AG08396 (cell line): ENCODE data around the gene LMX1B.
"Not testable (repeated sequence)": the region's sequence is repeated elsewhere in the genome, so short reads cannot be mapped to it uniquely, and the experiment has no call there.

Experiments
- DNase-seq: peaks from one replicate; pipeline ENCODE4 v3.0.0; 2012; ENCODE audit warnings: low spot score, mixed read lengths

Gene LMX1B

GRCh38 chr9:126635061-126635460 is 21.3 kb downstream of the LMX1B start:
- no peak for DNase-seq

GRCh38 chr9:126635661-126636439 is 22.1 kb downstream of the LMX1B start:
- DNase-seq = no peak

- DNase-seq = no peak
Measured at GRCh38 chr9:126636983-126637798, 23.5 kb downstream of the LMX1B start.

DNA sequence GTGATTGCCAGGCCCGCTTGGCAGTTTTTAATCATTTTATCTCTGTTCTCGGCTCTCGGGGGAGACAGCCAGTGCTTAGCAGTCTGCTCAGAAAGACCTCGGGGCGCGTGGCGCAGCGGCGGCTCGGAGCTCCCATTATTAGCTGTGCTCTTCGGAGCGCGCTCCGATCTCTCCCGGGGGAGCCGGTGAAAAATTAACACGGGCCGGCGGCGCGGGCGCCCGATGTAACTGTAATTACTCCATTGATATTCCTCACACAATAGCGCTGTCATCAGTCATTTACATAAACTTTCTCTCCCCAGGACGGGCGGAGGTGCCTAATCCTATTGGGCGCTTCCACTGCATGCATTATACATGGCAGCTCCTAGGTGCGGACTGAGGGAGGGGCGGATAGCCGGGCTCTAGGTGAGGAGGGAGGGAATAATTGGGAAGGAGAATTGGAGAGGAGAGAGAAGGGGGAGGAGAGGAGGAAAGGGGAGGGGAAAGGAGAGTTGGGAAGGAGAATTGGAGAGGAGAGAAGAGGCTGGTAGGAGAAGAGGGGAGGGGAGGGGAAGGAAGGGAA is 24.9 kb downstream of the LMX1B start:
- no peak for DNase-seq

DNA sequence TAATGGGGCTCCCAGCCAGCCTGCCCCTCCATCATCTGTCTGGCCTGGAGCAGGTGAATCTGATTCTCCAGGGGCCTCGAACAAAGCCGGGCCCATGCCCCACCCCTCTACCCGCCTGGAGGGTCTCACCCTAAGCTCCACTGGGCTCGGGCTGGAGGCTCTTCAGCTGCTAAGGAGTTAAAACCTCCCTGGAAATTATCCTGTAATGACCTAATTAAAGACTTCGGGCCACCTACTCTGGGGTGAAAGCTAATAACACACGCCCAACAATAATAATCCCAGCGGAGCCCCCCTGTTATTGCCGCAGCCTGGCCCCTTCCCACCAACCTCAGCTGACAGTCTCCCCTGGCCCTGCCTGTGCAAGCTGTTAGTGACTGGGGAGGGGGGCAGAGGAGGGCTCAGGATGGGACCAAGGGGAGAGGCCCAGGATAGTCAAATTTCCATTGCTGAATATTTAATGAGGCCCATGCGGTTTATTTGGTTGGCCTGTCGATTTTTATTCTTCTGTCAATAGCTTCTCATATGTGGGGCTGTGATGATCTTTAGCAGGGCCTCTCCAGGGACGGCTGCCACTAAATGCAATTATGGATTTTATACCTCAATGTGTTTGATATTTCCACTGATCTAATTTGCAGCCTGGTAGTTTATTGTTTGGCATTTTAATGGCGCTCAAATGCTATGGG is 25.7 kb downstream of the LMX1B start:
- no peak for DNase-seq

- DNase-seq = no peak
Measured at GRCh38 chr9:126641118-126641851, 27.6 kb downstream of the LMX1B start.

GRCh38 chr9:126642010-126642744 is 28.4 kb downstream of the LMX1B start:
- no peak for DNase-seq

DNA sequence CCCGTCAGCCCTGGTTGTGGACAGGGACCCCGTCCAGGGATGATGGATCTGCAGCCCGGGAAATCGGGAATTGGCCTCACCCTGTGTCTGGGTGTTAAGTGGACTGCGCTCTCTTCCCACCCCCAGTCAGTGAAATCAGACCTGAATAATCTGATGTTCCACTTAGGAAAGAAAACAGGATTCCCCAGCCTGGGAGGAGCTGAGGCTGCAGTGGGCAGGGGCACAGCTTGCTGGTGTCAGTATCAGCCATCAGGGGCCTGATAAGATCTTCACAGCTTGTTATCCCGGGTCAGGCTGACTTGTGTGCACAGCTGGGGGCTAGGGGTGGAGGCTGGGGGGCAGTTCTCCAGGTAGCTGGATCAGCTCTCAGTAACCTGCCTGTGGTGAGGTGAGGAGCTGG is 29.1 kb downstream of the LMX1B start:
- DNase-seq = no peak

DNA sequence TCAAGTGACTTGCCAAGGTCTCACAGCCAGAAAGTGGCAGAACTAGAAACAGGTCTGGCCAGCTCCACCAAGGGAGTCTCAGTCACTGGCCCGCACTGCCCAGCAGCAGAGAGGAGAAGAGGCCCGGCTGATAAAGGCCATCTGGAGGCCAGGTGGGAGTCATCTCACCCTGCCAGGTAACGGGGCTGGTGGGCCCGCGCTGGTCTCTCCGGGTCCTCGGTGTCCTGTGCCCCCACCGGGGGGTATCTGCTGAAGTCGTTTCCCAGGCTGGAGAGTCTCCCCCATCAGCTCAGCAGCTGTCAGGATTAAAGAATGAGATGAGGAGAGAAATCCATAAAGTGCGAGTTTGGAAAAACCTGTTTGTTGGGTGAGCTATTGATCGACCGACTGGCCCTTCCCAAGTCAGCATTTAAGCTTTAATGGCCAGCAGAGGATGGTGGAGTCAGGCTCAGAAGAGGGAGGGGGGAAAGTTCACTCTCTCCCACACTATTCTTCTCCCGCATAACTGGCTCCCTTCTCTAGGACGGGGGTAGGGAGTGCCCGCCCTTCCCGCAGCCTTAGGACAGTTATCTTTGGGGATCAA is 30.3 kb downstream of the LMX1B start:
- no peak for DNase-seq

DNA sequence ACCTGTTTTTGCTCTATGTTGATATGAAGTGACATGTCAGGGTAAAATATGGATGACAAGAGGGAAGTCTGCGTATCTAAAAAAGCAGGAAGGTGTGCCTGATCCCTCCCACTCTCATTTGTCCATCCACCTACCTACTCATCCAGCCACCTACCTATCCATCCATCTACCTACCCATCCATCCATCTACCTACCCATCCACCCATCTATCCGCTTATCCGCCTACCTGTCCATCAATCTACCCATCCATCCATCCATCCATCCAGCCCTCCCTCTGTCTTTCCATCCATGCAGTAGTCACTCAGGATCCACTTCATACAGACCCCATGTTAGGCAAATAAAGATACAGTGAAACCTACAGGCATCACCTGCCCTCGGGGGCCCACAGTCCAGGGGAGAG is 32.4 kb downstream of the LMX1B start:
- no peak for DNase-seq

GRCh38 chr9:126647585-126648411 is 34.1 kb downstream of the LMX1B start:
- DNase-seq = no peak

DNA sequence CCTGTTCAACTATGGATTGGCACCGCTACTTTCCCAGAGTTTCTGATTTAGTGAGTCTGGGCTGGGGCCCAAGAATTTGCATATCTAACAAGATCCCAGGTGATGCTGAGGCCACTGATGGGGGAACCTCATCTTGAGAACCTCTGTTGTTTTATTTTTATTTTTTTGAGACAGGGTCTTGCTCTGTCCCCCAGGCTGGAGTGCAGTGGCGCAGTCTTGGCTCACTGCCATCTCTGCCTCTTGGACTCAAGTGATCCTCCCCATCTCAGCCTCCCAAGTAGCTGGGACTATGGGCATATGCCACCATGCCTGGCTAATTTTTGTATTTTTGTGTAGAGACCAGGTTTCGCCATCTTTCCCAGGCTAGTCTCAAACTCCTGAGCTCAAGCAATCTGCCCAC is 35.7 kb downstream of the LMX1B start:
- no peak for DNase-seq

- no peak for DNase-seq
Measured at GRCh38 chr9:126650404-126651341, 36.9 kb downstream of the LMX1B start.

- no peak for DNase-seq
Measured at GRCh38 chr9:126652140-126652582, 38.4 kb downstream of the LMX1B start.

- DNase-seq = no peak
Measured at GRCh38 chr9:126654124-126654523, 40.4 kb downstream of the LMX1B start.

GRCh38 chr9:126656214-126656613 is 42.5 kb downstream of the LMX1B start:
- not testable (repeated sequence) for DNase-seq

- no peak for DNase-seq
Measured at GRCh38 chr9:126658201-126658825, 44.6 kb downstream of the LMX1B start.

- DNase-seq = no peak
Measured at GRCh38 chr9:126658956-126659555, 45.3 kb downstream of the LMX1B start.
